Ascending aorta (tissue), 2 donors: ENCODE results near the gene ZFAND6. TPM values are rescaled to one million over a fixed set of nuclear protein-coding genes. Genes with fewer than 3 reads are reported as not detected.

Experiments used
- DNase-seq, 2 donors: peaks; one replicate each; pipeline ENCODE4 v3.0.0-alpha.2; 2019; ENCODE audit warnings: low spot score in 2 of 2
- H3K27ac ChIP-seq, 2 donors: fragments of 200-600 bp; sonication (generic); one replicate each; pipeline ENCODE4 v1.5.1; 2016 to 2017; ENCODE audit warnings: mild to moderate bottlenecking in 1 of 2
- H3K27me3 ChIP-seq: fragments of 200-600 bp; sonication (generic); one replicate; pipeline ENCODE4 v1.5.1; 2017
- H3K36me3 ChIP-seq, 2 donors: fragments of 200-600 bp; sonication (generic); one replicate each; pipeline ENCODE4 v1.5.1; 2016
- H3K4me1 ChIP-seq, 2 donors: fragments of 200-600 bp; sonication (generic); one replicate each; pipeline ENCODE4 v1.5.1; 2016 to 2017; ENCODE audit warnings: mild to moderate bottlenecking in 1 of 2
- H3K4me3 ChIP-seq, 2 donors: fragments of 200-600 bp; sonication (generic); one replicate each; pipeline ENCODE4 v1.5.1; 2016 to 2017; ENCODE audit warnings: mild to moderate bottlenecking in 1 of 2
- H3K9me3 ChIP-seq, 2 donors: fragments of 200-600 bp; sonication (generic); one replicate each; pipeline ENCODE4 v1.5.1; 2016
- intact Hi-C: fragments of 100-400 bp; cut with DNase I; formaldehyde crosslinking; loops from one replicate; pipeline ENCODE4 v1.15.1; 2023
- total RNA-seq: library from RNA; depleted of rRNA; stranded (reverse); fragments of >200 nt; gene quantifications from one replicate; pipeline ENCODE4 v1.1.0, GENCODE V29; 2016
- TF ChIP-seq, protein P1 (sequence below), 3 experiments: fragments of 200-600 bp in 2 of 3; fragments of 450-650 bp in 1 of 3; sonication (generic) in 2 of 3; IDR thresholded peaks; one replicate each; pipeline ENCODE4 v1.5.1; 2016 to 2019; ENCODE audit warnings: antibody characterized with exemption in 3 of 3, mild to moderate bottlenecking in 1 of 3, moderate library complexity in 1 of 3

Gene ZFAND6
- total RNA-seq, 1 donor from 2014 or later: 49.6 TPM

DNA sequence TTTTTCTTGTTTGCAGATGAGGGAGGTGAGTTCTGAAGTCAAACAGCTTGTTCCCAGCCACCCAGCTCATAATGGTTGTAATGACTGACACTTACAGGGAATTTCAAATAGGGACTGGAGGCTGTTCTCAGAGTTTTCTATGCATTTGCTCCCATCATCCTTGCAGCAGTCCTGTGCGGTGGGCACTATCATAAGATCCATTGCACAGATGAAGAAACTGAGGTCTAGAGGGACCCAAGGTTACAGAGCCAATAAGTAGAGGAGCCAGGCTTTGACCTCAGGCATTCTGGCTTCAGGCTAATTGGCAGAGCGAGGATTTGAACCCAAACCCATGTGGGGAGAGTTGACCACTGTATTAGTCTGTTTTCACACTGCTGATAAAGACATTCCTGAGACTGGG lies 125.7 kb downstream of the ZFAND6 start:
- intact Hi-C loops: no loop called here
- Histone ChIP-seq H3K4me3 (no peak overlapping the region), H3K36me3 (peaks cover 15 to 35% of the 10 kb centered on the region in 2 donors), H3K27ac (no peak overlapping the region), H3K4me1 (peaks cover 0 to 8% of the 10 kb centered on the region in 2 donors), H3K27me3 (no peaks in the 10 kb centered on the region), H3K9me3 (no peaks in the 10 kb centered on the region)
- DNase-seq: no peak
- TF ChIP-seq, protein P1, sequence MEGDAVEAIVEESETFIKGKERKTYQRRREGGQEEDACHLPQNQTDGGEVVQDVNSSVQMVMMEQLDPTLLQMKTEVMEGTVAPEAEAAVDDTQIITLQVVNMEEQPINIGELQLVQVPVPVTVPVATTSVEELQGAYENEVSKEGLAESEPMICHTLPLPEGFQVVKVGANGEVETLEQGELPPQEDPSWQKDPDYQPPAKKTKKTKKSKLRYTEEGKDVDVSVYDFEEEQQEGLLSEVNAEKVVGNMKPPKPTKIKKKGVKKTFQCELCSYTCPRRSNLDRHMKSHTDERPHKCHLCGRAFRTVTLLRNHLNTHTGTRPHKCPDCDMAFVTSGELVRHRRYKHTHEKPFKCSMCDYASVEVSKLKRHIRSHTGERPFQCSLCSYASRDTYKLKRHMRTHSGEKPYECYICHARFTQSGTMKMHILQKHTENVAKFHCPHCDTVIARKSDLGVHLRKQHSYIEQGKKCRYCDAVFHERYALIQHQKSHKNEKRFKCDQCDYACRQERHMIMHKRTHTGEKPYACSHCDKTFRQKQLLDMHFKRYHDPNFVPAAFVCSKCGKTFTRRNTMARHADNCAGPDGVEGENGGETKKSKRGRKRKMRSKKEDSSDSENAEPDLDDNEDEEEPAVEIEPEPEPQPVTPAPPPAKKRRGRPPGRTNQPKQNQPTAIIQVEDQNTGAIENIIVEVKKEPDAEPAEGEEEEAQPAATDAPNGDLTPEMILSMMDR (IDR thresholded peaks at IDR 0.05): no peak

DNA sequence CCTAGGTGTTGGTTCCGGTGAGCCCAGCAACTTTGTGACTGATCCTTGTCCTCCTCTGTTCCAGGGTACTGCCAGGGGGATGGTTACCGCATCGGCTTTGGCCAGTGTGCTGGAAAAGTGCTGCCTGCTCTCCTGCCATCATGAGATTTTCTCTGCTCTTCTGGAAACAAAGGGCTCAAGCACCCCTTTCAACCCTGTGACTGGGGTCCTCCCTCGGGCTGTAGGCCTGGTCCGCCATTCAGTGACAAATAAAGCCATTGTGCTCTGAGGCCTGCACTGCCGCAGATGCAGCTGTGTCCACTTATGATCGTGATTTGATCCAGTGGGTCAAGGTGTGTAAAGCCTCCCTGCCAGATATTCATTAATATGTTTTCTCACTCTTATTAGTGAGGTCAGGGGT lies 126.6 kb downstream of the ZFAND6 start:
- H3K27ac ChIP-seq: no peak overlapping the region
- no peak for DNase-seq
- peaks cover 10 to 35% of the 10 kb centered on the region in 2 donors for H3K36me3 ChIP-seq
- no peak overlapping the region for H3K4me3 ChIP-seq
- intact Hi-C loops: no loop called here
- no peaks in the 10 kb centered on the region for H3K27me3 ChIP-seq
- no peaks in the 10 kb centered on the region for H3K9me3 ChIP-seq
- TF ChIP-seq, protein P1 (IDR thresholded peaks at IDR 0.05): no peak
- H3K4me1 ChIP-seq: peaks cover 0 to 8% of the 10 kb centered on the region in 2 donors

DNA sequence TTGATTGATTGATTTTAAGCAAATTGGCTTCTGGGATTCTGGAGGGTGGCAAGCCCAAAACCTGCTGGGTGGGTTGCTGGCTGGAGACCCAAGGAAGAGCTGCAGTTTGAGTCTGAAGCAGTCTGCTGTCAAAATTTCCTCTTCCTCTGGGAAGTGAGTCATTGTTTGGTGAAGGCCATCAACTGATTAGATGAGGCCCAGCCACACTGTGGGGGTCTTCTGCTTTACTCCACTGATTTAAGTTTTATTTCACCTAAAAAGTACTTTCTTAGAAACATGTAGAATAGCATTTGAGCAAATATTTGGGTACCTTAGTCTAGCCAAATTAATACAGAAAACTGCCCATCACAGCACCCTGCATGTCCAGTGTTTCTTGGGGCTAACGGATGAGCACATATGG lies 127.1 kb downstream of the ZFAND6 start:
- Histone ChIP-seq H3K36me3 (peaks cover 10 to 35% of the 10 kb centered on the region in 2 donors), H3K4me3 (no peak overlapping the region), H3K27me3 (no peaks in the 10 kb centered on the region), H3K27ac (no peak overlapping the region), H3K4me1 (peaks cover 0 to 8% of the 10 kb centered on the region in 2 donors), H3K9me3 (no peaks in the 10 kb centered on the region)
- TF ChIP-seq, protein P1 (IDR thresholded peaks at IDR 0.05): no peak
- intact Hi-C loops: no loop called here
- DNase-seq: no peak

Other genes with a start within 250 kb of the ZFAND6 start
- gene MTHFS, start 162.7 kb upstream of the ZFAND6 start, total RNA-seq: 0.75 TPM
- not detected for gene BCL2A1, start 88.5 kb upstream of the ZFAND6 start, total RNA-seq
- 23.4 TPM for gene FAH, start 93.3 kb downstream of the ZFAND6 start, total RNA-seq
- 0.11 TPM for gene CTXND1, start 192.5 kb downstream of the ZFAND6 start, total RNA-seq